ENCODE data around the gene OR6Q1.
"Not testable (repeated sequence)": the region's sequence is repeated elsewhere in the genome, so short reads cannot be mapped to it uniquely, and the experiment has no call there.

Gene OR6Q1

DNA sequence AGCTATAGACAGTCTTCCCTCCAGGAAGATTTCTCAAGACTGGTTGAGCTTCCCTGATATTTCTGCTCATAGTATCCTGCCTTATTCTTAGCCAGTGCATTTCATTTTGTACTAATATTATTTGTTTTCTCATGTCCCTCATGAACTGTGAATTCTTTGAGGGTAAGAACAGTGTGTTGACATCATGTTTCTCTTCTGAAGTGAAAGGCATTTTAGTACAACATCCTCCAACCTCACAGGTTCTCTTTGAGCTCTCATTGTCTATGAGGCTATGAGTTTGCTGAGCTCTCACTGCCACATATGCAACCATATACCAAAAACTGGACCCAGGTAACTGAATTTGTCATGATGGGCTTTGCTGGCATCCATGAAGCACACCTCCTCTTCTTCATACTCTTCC is at the start of gene OR6Q1:
Gene OR6Q1 (plus strand): TSS at position 301 of the 400 bp plus-strand sequence. CDS start 0 bp downstream, at position 301.
- no peak for DNase-seq (ENCODE audit: low read depth)

- DNase-seq (ENCODE audit: low read depth) = no peak
Measured at GRCh38 chr11:57981536-57981935, 49.2 kb upstream of the OR6Q1 start.

- DNase-seq (ENCODE audit: low read depth) = no peak
Measured at GRCh38 chr11:57982776-57983175, 48.0 kb upstream of the OR6Q1 start.

GRCh38 chr11:57983191-57983590 is 47.6 kb upstream of the OR6Q1 start:
- DNase-seq (ENCODE audit: low read depth) = no peak

DNA sequence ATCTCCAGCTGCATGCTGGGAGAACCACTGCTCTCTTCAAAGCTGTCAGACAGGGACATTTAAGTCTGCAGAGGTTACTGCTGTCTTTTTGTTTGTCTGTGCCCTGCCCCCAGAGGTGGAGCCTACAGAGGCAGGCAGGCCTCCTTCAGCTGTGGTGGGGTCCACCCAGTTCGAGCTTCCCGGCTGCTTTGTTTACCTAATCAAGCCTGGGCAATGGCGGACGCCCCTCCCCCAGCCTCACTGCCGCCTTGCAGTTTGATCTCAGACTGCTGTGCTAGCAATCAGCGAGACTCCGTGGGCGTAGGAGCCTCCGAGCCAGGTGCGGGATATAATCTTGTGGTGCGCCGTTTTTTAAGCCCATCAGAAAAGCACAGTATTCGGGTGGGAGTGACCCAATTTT is 31.2 kb upstream of the OR6Q1 start:
- not testable (repeated sequence) for DNase-seq (ENCODE audit: low read depth)

GRCh38 chr11:58000021-58000420 is 30.7 kb upstream of the OR6Q1 start:
- DNase-seq (ENCODE audit: low read depth) = not testable (repeated sequence)

DNA sequence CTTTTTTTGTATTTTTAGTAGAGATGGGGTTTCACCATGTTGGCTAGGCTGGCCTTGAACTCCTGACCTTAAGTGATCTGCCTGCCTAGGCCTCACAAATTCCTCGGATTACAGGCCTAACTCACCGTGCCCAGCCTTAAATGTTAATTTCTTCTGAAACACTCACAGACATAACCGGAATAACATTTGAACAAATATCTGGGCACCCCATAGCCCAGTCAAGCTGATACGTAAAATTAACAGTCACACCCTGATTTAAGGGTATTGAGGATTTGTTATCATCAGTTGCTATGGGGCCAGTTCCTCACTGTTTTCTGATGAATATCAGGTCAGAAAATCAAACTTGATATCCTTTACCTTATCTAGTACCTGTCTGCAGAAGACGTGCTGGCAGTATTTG is 30.1 kb upstream of the OR6Q1 start:
- DNase-seq (ENCODE audit: low read depth) = no peak

- no peak for DNase-seq (ENCODE audit: low read depth)
Measured at GRCh38 chr11:58003036-58003435, 27.7 kb upstream of the OR6Q1 start.

DNA sequence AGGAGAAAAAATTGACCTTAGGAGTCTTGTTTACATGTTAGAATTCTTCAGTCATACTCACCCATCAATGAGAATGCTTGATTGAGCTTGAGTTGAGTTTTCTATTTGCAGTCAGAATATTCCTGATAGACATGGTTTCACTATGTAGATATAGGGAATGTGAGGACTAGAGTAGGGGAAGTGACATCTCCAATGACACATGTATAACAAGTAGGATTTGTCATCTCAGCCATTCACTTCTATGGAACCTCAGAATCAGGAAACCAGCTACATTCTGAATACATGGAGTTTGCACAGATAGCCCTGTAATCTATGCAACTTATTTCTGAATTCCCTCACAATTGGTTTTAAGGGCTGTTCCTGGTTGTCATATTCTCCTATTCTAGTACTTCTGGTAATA is 27.2 kb upstream of the OR6Q1 start:
- DNase-seq (ENCODE audit: low read depth) = no peak

DNA sequence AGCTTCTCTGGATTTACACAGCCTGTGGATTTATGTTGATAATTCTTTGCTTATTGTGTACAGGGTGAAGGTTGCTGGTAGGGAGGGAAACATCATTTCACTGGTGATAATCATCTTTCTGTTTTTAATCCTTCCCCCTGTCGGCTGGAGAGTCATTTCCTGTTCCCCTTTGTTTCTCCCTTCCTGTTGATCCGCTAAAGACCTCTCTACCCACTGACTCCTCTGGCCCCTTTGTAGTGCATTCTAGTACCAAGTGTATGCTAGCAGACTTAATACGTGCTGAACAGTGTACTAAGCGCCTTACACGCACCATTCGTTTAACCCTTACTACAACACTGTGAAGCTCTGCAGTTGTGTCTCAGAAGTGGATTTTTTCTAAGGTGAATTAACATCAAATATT is 26.1 kb upstream of the OR6Q1 start:
- DNase-seq (ENCODE audit: low read depth) = no peak

- no peak for DNase-seq (ENCODE audit: low read depth)
Measured at GRCh38 chr11:58006940-58007339, 23.8 kb upstream of the OR6Q1 start.

- no peak for DNase-seq (ENCODE audit: low read depth)
Measured at GRCh38 chr11:58011771-58012170, 19.0 kb upstream of the OR6Q1 start.

- no peak for DNase-seq (ENCODE audit: low read depth)
Measured at GRCh38 chr11:58023435-58023931, 7.3 kb upstream of the OR6Q1 start, which contains the start of gene OR9Q1. Gene OR9Q1, plus strand, starts transcription at chr11:58023881. Its CDS starts 155,564 bp downstream, at chr11:58179445.

GRCh38 chr11:58024601-58025091 is 6.1 kb upstream of the OR6Q1 start:
- peak; percentile 29 for DNase-seq (ENCODE audit: low read depth)

DNA sequence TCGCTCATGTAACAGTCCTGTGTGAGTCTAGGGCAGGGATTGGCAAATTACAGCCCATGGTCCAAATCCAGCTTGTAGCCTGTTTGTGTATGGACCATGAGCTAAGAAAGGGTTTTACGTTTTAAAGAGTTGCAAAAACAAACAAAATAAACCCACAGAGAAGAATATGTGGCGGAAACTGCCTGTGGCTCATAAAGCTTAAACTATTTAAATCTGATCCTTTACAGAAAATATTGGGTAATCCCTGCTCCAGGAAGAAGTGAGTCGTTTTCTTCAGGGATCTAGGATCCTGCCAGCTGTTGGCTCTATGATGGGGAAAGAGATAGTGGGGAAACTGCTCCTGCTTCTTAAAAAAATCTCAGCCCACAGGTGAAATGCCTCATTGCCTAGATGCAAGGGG is 3.4 kb upstream of the OR6Q1 start:
- peak; percentile 28 for DNase-seq (ENCODE audit: low read depth)

- peak; percentile 11 for DNase-seq (ENCODE audit: low read depth)
Measured at GRCh38 chr11:58028687-58029411, 1.9 kb upstream of the OR6Q1 start.

DNA sequence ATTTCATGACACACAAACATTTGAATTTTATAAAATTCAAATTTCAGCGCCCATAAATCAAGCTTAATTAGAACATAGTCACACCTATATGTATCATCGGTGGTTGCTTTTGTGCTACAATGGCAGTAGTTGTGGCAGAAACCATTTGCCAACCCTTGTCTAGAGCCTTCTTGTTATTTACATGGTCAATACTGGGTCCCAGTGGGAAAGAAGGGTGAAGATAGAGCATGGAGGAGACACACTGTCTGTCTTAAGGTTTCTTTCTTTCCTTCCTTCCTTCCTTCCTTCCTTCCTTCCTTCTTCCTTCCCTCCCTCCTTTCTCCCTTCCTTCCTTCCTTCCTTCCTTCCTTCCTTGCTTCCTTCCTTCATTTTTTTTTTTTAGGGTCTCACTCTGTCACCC is 3.7 kb downstream of the OR6Q1 start:
- DNase-seq (ENCODE audit: low read depth) = no peak

DNA sequence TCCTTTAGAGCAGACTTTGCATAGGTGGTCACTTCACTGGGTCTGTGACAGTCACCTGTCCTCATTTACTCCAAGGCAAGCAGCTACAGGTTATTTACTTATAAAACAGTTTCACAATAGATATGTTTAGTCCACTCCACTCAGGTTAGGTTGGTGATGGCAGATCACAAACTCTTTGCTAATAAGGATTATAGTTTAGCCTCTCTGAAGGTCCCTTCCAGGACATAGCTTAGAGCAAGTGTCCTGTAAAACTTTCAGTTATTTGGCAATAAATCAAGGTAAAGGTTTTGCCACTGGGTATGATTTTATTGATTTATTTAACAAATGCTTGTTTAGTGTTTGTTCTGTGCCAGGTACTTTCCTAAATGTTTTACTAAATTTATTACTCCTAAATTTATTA is 8.8 kb downstream of the OR6Q1 start:
- no peak for DNase-seq (ENCODE audit: low read depth)

GRCh38 chr11:58043379-58043778 is 12.6 kb downstream of the OR6Q1 start:
- DNase-seq (ENCODE audit: low read depth) = no peak

DNA sequence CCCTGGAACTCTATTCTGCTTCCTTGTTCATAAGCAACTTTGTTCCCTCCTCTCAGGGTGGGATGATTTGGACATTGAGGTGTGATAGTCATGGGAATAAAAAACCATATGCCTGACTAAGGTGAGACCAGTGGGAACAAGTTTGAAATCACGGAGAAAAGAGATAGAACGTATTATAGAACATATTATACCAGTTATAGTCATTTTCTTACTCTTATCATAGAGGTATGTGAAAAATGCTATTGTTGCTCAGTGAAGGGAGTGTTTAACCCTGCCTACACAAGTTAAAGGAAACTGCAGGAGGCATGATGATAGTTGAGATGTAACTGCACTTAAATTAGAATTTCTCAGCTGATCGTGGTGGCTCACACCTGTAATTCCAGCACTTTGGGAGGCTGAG is 15.5 kb downstream of the OR6Q1 start:
- DNase-seq (ENCODE audit: low read depth) = no peak

DNA sequence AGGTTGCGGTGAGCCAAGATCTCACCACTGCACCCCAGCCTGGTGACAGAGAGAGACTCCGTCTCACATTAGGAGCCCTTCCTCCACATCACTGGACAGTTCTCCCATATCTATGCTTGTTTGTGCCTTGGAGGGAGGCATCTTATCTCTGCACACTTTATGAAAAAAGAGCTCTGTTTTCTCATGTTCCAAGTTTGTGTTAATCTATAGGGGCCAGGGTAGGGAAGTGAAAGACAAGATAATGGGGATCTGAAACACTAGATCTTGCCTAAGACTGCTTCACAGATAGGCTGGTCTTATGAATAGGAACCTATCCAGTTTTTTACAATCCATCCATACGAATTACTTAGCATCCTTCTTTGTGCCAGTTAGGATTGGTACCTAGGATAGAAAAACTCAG is 17.1 kb downstream of the OR6Q1 start:
- no peak for DNase-seq (ENCODE audit: low read depth)

GRCh38 chr11:58055806-58056401 is 25.2 kb downstream of the OR6Q1 start:
- no peak for DNase-seq (ENCODE audit: low read depth)

- no peak for DNase-seq (ENCODE audit: low read depth)
Measured at GRCh38 chr11:58057481-58057880, 26.7 kb downstream of the OR6Q1 start.
